SK-N-SH (cell line): Measurements from ENCODE around the gene CDKAL1.

Experiments
- CHD2 ChIP-seq: fragments of 150-350 bp; IDR thresholded peaks from 2 replicates; pipeline ENCODE4 v1.6.1; 2018; ENCODE audit warnings: low read length; ENCODE audit not compliant: partially characterized antibody
- CTCF ChIP-seq: fragments of 200-600 bp; sonication (generic); IDR thresholded peaks from 2 replicates; pipeline ENCODE4 v1.6.1; 2017; ENCODE audit warnings: antibody characterized with exemption, mild to moderate bottlenecking, moderate library complexity
- EP300 ChIP-seq, 2 experiments: IDR thresholded peaks; 2 replicates each; pipeline versions ENCODE4 v1.4.0 to v1.6.1; 2012; ENCODE audit warnings: borderline replicate concordance in 1 of 2, low read depth in 1 of 2, low read length in 1 of 2
- GABPA ChIP-seq: IDR thresholded peaks from 2 replicates; pipeline ENCODE4 v1.4.0; 2012; ENCODE audit warnings: low read depth, mild to moderate bottlenecking
- MEF2A ChIP-seq: IDR thresholded peaks from 2 replicates; pipeline ENCODE4 v1.4.0; 2012; ENCODE audit warnings: low read depth, borderline replicate concordance
- MXI1 ChIP-seq: IDR thresholded peaks from 2 replicates; pipeline ENCODE4 v1.6.1; 2012; ENCODE audit warnings: mild to moderate bottlenecking, low read depth, low read length, improper control_type of control experiment
- POLR2AphosphoS5 ChIP-seq: IDR thresholded peaks from 2 replicates; pipeline ENCODE4 v1.6.1; 2012; ENCODE audit warnings: low read depth, low read length
- RCOR1 ChIP-seq: fragments of 150-350 bp; IDR thresholded peaks from 2 replicates; pipeline ENCODE4 v1.6.1; 2017; ENCODE audit warnings: antibody characterized with exemption, low read length
- RFX5 ChIP-seq: IDR thresholded peaks from 2 replicates; pipeline ENCODE4 v1.6.1; 2012; ENCODE audit warnings: mild to moderate bottlenecking, improper control_type of control experiment, low read length
- SIN3A ChIP-seq: IDR thresholded peaks from 2 replicates; pipeline ENCODE4 v1.6.1; 2012; ENCODE audit warnings: low read depth, mild to moderate bottlenecking, low read length, moderate library complexity, borderline replicate concordance
- SMC3 ChIP-seq: IDR thresholded peaks from 2 replicates; pipeline ENCODE4 v1.6.1; 2012; ENCODE audit warnings: low read depth, low read length, improper control_type of control experiment
- TAF1 ChIP-seq: IDR thresholded peaks from 2 replicates; pipeline ENCODE4 v1.6.1; 2012; ENCODE audit warnings: low read depth, mild to moderate bottlenecking, low read length, moderate library complexity, borderline replicate concordance
- TCF12 ChIP-seq: IDR thresholded peaks from 2 replicates; pipeline ENCODE4 v1.4.0; 2012

GRCh38 chr6:21246075-21246474 lies 711.8 kb downstream of the CDKAL1 start:
- TF ChIP-seq SIN3A (no peak), EP300 (IDR thresholded peaks at IDR 0.05; ENCODE audit: borderline replicate concordance in 1 of 2, low read depth in 1 of 2, low read length in 1 of 2) (no peak), POLR2AphosphoS5 (no peak), CHD2 (no peak), GABPA (no peak), CTCF (no peak), MXI1 (no peak), TAF1 (no peak), TCF12 (no peak), RFX5 (no peak), SMC3 (no peak), MEF2A (no peak), RCOR1 (no peak)
